MG63 (cell line): ENCODE results near the gene UST. TPM values are rescaled to one million over a fixed set of nuclear protein-coding genes. Genes with fewer than 3 reads are reported as not detected.
"Not testable (repeated sequence)": the region's sequence is repeated elsewhere in the genome, so short reads cannot be mapped to it uniquely, and the experiment has no call there.

Source experiments
- DNase-seq: peaks from one replicate; pipeline ENCODE4 v3.0.0-alpha.2; 2020
- H3K27me3 ChIP-seq: fragments of 250-450 bp; sonication (Bioruptor Pico); 2 replicates; pipeline ENCODE4 v1.5.1; 2020; ENCODE audit warnings: mild to moderate bottlenecking, moderate library complexity
- H3K36me3 ChIP-seq: fragments of 250-450 bp; sonication (Bioruptor Pico); 2 replicates; pipeline ENCODE4 v1.5.1; 2020; ENCODE audit warnings: mild to moderate bottlenecking, moderate library complexity
- H3K4me3 ChIP-seq: fragments of 250-450 bp; sonication (Bioruptor Pico); 2 replicates; pipeline ENCODE4 v1.5.1; 2020; ENCODE audit warnings: mild to moderate bottlenecking, moderate library complexity
- H3K9me3 ChIP-seq: fragments of 250-450 bp; sonication (Bioruptor Pico); 2 replicates; pipeline ENCODE4 v1.5.1; 2020; ENCODE audit warnings: mild to moderate bottlenecking, moderate library complexity
- total RNA-seq: library from RNA; depleted of rRNA; stranded (reverse); fragments of >200 nt; shearing (Covaris generic); gene quantifications from 2 replicates; pipeline ENCODE4 v1.2.3, GENCODE V29; 2014; ENCODE audit warnings: low replicate concordance

UST gene
- total RNA-seq, 1 experiment from 2014 or later: 22.0 TPM

- Histone ChIP-seq H3K4me3 (no peak overlapping the region), H3K36me3 (no peaks in the 10 kb centered on the region), H3K9me3 (no peaks in the 10 kb centered on the region), H3K27me3 (no peaks in the 10 kb centered on the region)
- DNase-seq: no peak
These were observed 84.7 kb downstream of the UST start for GRCh38 chr6:148831531-148831930.

- H3K9me3 ChIP-seq: no peaks in the 10 kb centered on the region
- peak; percentile 57 for DNase-seq
- no peaks in the 10 kb centered on the region for H3K27me3 ChIP-seq
- H3K4me3 ChIP-seq: no peak overlapping the region
- H3K36me3 ChIP-seq: no peaks in the 10 kb centered on the region
These were observed 89.2 kb downstream of the UST start for GRCh38 chr6:148835920-148836441.

GRCh38 chr6:148836751-148837150, 89.9 kb downstream of the UST start:
- Histone ChIP-seq H3K4me3 (no peak overlapping the region), H3K27me3 (no peaks in the 10 kb centered on the region), H3K9me3 (no peaks in the 10 kb centered on the region), H3K36me3 (no peaks in the 10 kb centered on the region)
- DNase-seq: no peak

- no peaks in the 10 kb centered on the region for H3K27me3 ChIP-seq
- H3K36me3 ChIP-seq: no peaks in the 10 kb centered on the region
- no peak for DNase-seq
- H3K4me3 ChIP-seq: no peak overlapping the region
- H3K9me3 ChIP-seq: no peaks in the 10 kb centered on the region
These were observed 91.1 kb downstream of the UST start for GRCh38 chr6:148837941-148838340.

- no peaks in the 10 kb centered on the region for H3K36me3 ChIP-seq
- DNase-seq: no peak
- no peaks in the 10 kb centered on the region for H3K27me3 ChIP-seq
- no peaks in the 10 kb centered on the region for H3K9me3 ChIP-seq
- H3K4me3 ChIP-seq: no peak overlapping the region
These were observed 92.2 kb downstream of the UST start for GRCh38 chr6:148839044-148839443.

GRCh38 chr6:148840256-148840655, 93.4 kb downstream of the UST start:
- H3K36me3 ChIP-seq: no peaks in the 10 kb centered on the region
- DNase-seq: no peak
- no peaks in the 10 kb centered on the region for H3K27me3 ChIP-seq
- H3K4me3 ChIP-seq: no peak overlapping the region
- no peaks in the 10 kb centered on the region for H3K9me3 ChIP-seq

- H3K27me3 ChIP-seq: no peaks in the 10 kb centered on the region
- no peak for DNase-seq
These were observed 95.6 kb downstream of the UST start for GRCh38 chr6:148842296-148843019.

GRCh38 chr6:148845464-148845863, 98.6 kb downstream of the UST start:
- no peaks in the 10 kb centered on the region for H3K9me3 ChIP-seq
- DNase-seq: no peak
- H3K4me3 ChIP-seq: no peak overlapping the region
- no peaks in the 10 kb centered on the region for H3K27me3 ChIP-seq
- no peaks in the 10 kb centered on the region for H3K36me3 ChIP-seq

More at GRCh38 chr6:148842296-148843019, 95.6 kb downstream of the UST start:
- Histone ChIP-seq H3K36me3 (no peaks in the 10 kb centered on the region), H3K4me3 (no peak overlapping the region), H3K9me3 (no peaks in the 10 kb centered on the region)

- H3K4me3 ChIP-seq: no peak overlapping the region
- no peaks in the 10 kb centered on the region for H3K27me3 ChIP-seq
- H3K36me3 ChIP-seq: no peaks in the 10 kb centered on the region
- DNase-seq: no peak
- no peaks in the 10 kb centered on the region for H3K9me3 ChIP-seq
These were observed 100.2 kb downstream of the UST start for GRCh38 chr6:148846778-148847761.

- Histone ChIP-seq H3K36me3 (no peaks in the 10 kb centered on the region), H3K27me3 (no peaks in the 10 kb centered on the region), H3K9me3 (no peaks in the 10 kb centered on the region), H3K4me3 (no peak overlapping the region)
- DNase-seq: no peak
These were observed 102.1 kb downstream of the UST start for GRCh38 chr6:148848915-148849314.

GRCh38 chr6:148849449-148849848, 102.6 kb downstream of the UST start:
- H3K27me3 ChIP-seq, H3K4me3 ChIP-seq, DNase-seq, H3K36me3 ChIP-seq, H3K9me3 ChIP-seq: not testable (repeated sequence)

- DNase-seq: no peak
These were observed 104.1 kb downstream of the UST start for GRCh38 chr6:148850964-148851363.

GRCh38 chr6:148851683-148852556, 105.1 kb downstream of the UST start:
- Histone ChIP-seq H3K36me3 (no peaks in the 10 kb centered on the region), H3K4me3 (no peak overlapping the region), H3K9me3 (no peaks in the 10 kb centered on the region), H3K27me3 (no peaks in the 10 kb centered on the region)
- DNase-seq: no peak

More at GRCh38 chr6:148850964-148851363, 104.1 kb downstream of the UST start:
- Histone ChIP-seq H3K27me3 (no peaks in the 10 kb centered on the region), H3K36me3 (no peaks in the 10 kb centered on the region), H3K4me3 (no peak overlapping the region), H3K9me3 (no peaks in the 10 kb centered on the region)

GRCh38 chr6:148852688-148853087, 105.9 kb downstream of the UST start:
- Histone ChIP-seq H3K4me3 (no peak overlapping the region), H3K36me3 (no peaks in the 10 kb centered on the region), H3K9me3 (no peaks in the 10 kb centered on the region), H3K27me3 (no peaks in the 10 kb centered on the region)
- no peak for DNase-seq

GRCh38 chr6:148853113-148853512, 106.3 kb downstream of the UST start:
- not testable (repeated sequence) for H3K36me3 ChIP-seq, H3K9me3 ChIP-seq, H3K4me3 ChIP-seq, DNase-seq, H3K27me3 ChIP-seq

- Histone ChIP-seq H3K36me3 (no peaks in the 10 kb centered on the region), H3K27me3 (no peaks in the 10 kb centered on the region), H3K4me3 (no peak overlapping the region), H3K9me3 (no peaks in the 10 kb centered on the region)
- DNase-seq: no peak
These were observed 107.3 kb downstream of the UST start for GRCh38 chr6:148854096-148854495.
